Natural killer cell (primary cell): ENCODE data around the gene MYOZ3. TPM values are rescaled to one million over a fixed set of nuclear protein-coding genes. Genes with fewer than 3 reads are reported as not detected.

Experiments used
- ATAC-seq, 3 donors: fragments of 150-1000 bp in 2 of 3; fragments of 200-7000 bp in 1 of 3; cut with Tn5 transposase; 1 replicate in 1 of 3; 2 replicates in 2 of 3; pipeline ENCODE4 v1.10.0; 2021; ENCODE audit warnings: mild to moderate bottlenecking in 2 of 3, moderate library complexity in 2 of 3
- DNase-seq, 2 donors: peaks; one replicate each; pipeline versions ENCODE4 v3.0.0 to v3.0.0-alpha.2; 2013 to 2021; ENCODE audit warnings: mixed read lengths in 1 of 2
- H3K27ac ChIP-seq: one replicate; pipeline ENCODE4 v1.5.1; 2013; ENCODE audit warnings: mild to moderate bottlenecking, low read length
- H3K27me3 ChIP-seq: one replicate; pipeline ENCODE4 v1.6.1; 2013; ENCODE audit warnings: low read length; ENCODE audit not compliant: control insufficient read depth, insufficient read depth
- H3K36me3 ChIP-seq: one replicate; pipeline ENCODE4 v1.6.1; 2013; ENCODE audit warnings: low read length; ENCODE audit not compliant: control insufficient read depth, insufficient read depth
- H3K4me1 ChIP-seq: one replicate; pipeline ENCODE4 v1.6.1; 2013; ENCODE audit warnings: low read length; ENCODE audit not compliant: control insufficient read depth, insufficient read depth
- H3K4me3 ChIP-seq: one replicate; pipeline ENCODE4 v1.5.1; 2013; ENCODE audit warnings: low read length
- H3K9me3 ChIP-seq: one replicate; pipeline ENCODE4 v1.6.1; 2013; ENCODE audit warnings: low read length; ENCODE audit not compliant: control insufficient read depth, insufficient read depth
- H3K27ac Mint-ChIP-seq, 2 donors: one replicate each; pipeline ENCODE4 v1.8.0; 2022; ENCODE audit warnings: mild to moderate bottlenecking in 2 of 2, mixed read lengths in 2 of 2, moderate library complexity in 1 of 2
- H3K27me3 Mint-ChIP-seq, 2 donors: one replicate each; pipeline ENCODE4 v1.8.0; 2022; ENCODE audit warnings: low read depth in 2 of 2, mixed read lengths in 2 of 2
- H3K36me3 Mint-ChIP-seq: one replicate; pipeline ENCODE4 v1.8.0; 2022; ENCODE audit warnings: mixed read lengths
- H3K4me1 Mint-ChIP-seq, 2 donors: one replicate each; pipeline ENCODE4 v1.8.0; 2022; ENCODE audit warnings: mixed read lengths in 2 of 2
- H3K4me3 Mint-ChIP-seq: one replicate; pipeline ENCODE4 v1.8.0; 2022; ENCODE audit warnings: mild to moderate bottlenecking, moderate library complexity, mixed read lengths
- H3K9me3 Mint-ChIP-seq, 2 donors: one replicate each; pipeline ENCODE4 v1.8.0; 2022; ENCODE audit warnings: mixed read lengths in 2 of 2
- WGBS: methylation state at CpG from one replicate; pipeline ENCODE4 v1.1.7; 2013; ENCODE audit warnings: missing lambda C conversion rate; ENCODE audit not compliant: insufficient coverage; 5-methylcytosine and 5-hydroxymethylcytosine counted together
- intact Hi-C: fragments of 100-400 bp; cut with micrococcal nuclease; formaldehyde crosslinking; loops from one replicate; pipeline ENCODE4 v1.14.2; 2022
- total RNA-seq, 4 donors: library from RNA; stranded (reverse); fragments of 120-200 nt in 1 of 4; gene quantifications; one replicate each; pipeline versions ENCODE4 v1.2.3 to v1.2.4, GENCODE V29; 2013 to 2022
- TF ChIP-seq, protein P1 (sequence below): fragments of 200-600 bp; IDR thresholded peaks from one replicate; pipeline ENCODE4 v1.8.0; 2022; ENCODE audit warnings: antibody characterized with exemption

The MYOZ3 gene
- total RNA-seq, 3 donors from 2014 or later (not counting 1 experiment from before 2014, with no cell fraction given), result not detected

DNA sequence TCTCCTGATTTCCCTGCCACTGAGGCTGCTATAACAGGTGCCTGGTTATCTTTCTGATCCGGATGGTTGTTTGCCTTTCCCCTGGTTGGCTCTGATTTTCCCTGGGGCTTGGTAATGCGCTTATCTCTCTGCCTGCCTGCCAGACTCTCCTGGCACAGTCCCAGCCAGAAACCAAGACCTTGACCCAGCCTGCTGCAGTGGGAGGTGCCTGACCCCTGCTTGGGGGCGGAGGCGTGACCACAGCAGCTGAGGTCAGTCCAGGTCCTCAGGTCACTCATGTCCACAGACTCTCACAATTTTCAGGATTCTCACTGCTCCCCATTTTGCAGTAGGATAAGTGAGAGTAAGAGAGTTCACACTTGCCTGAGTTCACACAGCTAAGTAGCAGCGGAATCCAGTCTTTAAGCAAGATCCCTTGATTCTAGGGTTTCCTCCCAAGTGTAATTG, 45.0 kb upstream of the MYOZ3 start:
- peaks cover 0 to 11% of the 10 kb centered on the region in 2 donors for H3K27me3 Mint-ChIP-seq
- ATAC-seq, result no peak
- H3K27ac ChIP-seq, result no peak overlapping the region

DNA sequence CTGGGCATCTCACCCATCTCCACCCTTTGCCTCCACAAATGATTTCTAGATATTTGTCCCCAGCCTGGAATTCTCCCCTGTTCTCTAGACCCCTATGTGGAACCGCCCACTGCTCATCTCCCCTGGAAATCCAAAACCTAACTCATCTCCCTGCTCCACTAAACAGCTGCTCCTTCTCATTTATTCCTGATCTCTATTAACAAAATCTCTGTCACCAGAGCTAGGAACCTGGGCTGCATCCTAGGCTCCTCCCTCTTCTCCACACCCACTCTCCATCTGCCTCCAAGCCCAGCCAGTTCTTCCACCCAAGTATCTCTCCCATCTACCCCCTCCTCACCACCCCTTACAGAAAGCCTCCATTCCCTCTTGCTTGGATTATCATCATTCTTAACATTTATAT, 44.5 kb upstream of the MYOZ3 start:
- H3K9me3 Mint-ChIP-seq, result no peaks in the 10 kb centered on the region
- Histone ChIP-seq H3K4me3 (no peak overlapping the region), H3K27ac (no peak overlapping the region), H3K9me3 (no peaks in the 10 kb centered on the region), H3K4me1 (no peaks in the 10 kb centered on the region), H3K27me3 (no peaks in the 10 kb centered on the region), H3K36me3 (no peaks in the 10 kb centered on the region)
- 97% methylated on average over 1 of the region's 1 CpG for WGBS
- H3K4me3 Mint-ChIP-seq, result no peak overlapping the region
- H3K4me1 Mint-ChIP-seq, result no peaks in the 10 kb centered on the region
- H3K36me3 Mint-ChIP-seq, result no peaks in the 10 kb centered on the region
- TF ChIP-seq, protein P1, sequence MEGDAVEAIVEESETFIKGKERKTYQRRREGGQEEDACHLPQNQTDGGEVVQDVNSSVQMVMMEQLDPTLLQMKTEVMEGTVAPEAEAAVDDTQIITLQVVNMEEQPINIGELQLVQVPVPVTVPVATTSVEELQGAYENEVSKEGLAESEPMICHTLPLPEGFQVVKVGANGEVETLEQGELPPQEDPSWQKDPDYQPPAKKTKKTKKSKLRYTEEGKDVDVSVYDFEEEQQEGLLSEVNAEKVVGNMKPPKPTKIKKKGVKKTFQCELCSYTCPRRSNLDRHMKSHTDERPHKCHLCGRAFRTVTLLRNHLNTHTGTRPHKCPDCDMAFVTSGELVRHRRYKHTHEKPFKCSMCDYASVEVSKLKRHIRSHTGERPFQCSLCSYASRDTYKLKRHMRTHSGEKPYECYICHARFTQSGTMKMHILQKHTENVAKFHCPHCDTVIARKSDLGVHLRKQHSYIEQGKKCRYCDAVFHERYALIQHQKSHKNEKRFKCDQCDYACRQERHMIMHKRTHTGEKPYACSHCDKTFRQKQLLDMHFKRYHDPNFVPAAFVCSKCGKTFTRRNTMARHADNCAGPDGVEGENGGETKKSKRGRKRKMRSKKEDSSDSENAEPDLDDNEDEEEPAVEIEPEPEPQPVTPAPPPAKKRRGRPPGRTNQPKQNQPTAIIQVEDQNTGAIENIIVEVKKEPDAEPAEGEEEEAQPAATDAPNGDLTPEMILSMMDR, result no peak
- no peak for ATAC-seq
- H3K27ac Mint-ChIP-seq, result no peak overlapping the region
- H3K27me3 Mint-ChIP-seq, result peaks cover 0 to 11% of the 10 kb centered on the region in 2 donors
- DNase-seq, result no peak
- intact Hi-C loops, result no loop called here

More for the DNA sequence above, 45.0 kb upstream of the MYOZ3 start:
- Histone ChIP-seq H3K4me3 (no peak overlapping the region), H3K4me1 (no peaks in the 10 kb centered on the region), H3K27me3 (no peaks in the 10 kb centered on the region), H3K36me3 (no peaks in the 10 kb centered on the region), H3K9me3 (no peaks in the 10 kb centered on the region)
- WGBS, result 73% methylated on average over 5 of the region's 5 CpGs
- no peaks in the 10 kb centered on the region for H3K4me1 Mint-ChIP-seq
- TF ChIP-seq, protein P1, result no peak
- no peaks in the 10 kb centered on the region for H3K36me3 Mint-ChIP-seq
- intact Hi-C loops, result no loop called here
- H3K27ac Mint-ChIP-seq, result no peak overlapping the region
- no peak for DNase-seq
- H3K4me3 Mint-ChIP-seq, result no peak overlapping the region
- H3K9me3 Mint-ChIP-seq, result no peaks in the 10 kb centered on the region

DNA sequence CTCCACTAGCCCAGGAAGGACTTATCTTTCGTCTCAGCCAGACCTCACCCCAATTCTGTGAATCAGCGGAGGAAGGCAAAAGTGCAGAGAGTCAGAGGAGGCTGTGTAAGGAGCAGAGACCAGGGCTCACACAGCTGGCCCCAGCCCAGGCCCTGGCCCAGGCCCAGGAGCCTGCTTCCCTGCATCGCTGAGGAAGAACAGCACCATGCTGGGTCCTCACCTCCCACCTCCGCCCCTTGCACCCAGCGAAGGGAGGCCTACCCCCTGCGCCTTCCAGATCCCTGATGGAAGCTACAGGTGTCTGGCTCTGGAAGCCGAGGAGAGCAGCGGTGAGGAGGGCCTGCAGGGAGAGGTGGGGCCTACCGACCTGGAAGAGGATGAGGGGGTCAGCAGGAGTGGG, 42.9 kb upstream of the MYOZ3 start:
- Histone ChIP-seq H3K36me3 (no peaks in the 10 kb centered on the region), H3K27me3 (no peaks in the 10 kb centered on the region), H3K27ac (no peak overlapping the region), H3K4me3 (no peak overlapping the region), H3K9me3 (no peaks in the 10 kb centered on the region), H3K4me1 (no peaks in the 10 kb centered on the region)
- TF ChIP-seq, protein P1, result no peak
- Mint-ChIP-seq H3K4me3 (no peak overlapping the region), H3K36me3 (no peaks in the 10 kb centered on the region), H3K27ac (no peak overlapping the region), H3K4me1 (no peaks in the 10 kb centered on the region), H3K9me3 (no peaks in the 10 kb centered on the region), H3K27me3 (peaks cover 3 to 11% of the 10 kb centered on the region in 2 donors)
- intact Hi-C loops, result no loop called here
- WGBS, result 92% methylated on average over 9 of the region's 9 CpGs
- DNase-seq (no peak), ATAC-seq (no peak)

DNA sequence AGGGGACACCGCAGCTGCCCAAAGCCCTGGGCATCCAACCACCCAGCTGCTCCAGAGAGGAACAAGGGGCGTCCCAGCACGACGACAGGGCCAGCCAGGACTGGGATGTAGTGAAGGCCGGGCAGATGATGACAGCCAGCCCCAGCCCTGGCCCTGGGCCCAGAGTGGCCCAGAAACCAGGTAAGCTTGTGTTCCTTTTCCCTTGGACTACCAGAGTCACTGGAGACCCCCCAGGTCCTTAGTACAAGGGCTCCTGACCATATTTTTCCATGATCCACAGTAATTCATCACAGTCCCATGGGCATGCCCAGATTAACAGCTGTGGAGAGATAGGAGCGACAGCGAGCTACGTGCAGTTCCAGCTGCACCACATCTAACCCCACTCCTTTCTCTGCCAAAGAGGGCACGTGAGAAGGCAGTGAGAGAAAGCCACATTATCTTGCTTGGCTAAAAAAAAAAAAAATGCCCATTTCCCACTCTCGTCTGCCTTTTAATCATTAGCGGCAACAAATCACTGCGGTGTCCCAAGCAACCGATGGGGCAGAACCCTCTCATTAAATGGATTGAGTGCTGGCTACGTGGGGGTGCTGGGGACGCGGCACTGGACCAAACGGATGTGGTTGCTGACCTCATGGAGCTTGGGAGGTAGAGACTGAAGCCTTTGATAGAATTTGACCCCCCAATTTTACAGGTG, 42.3 kb upstream of the MYOZ3 start:
- H3K27me3 ChIP-seq, result no peaks in the 10 kb centered on the region

More for the DNA sequence above, 42.3 kb upstream of the MYOZ3 start:
- 89% methylated on average over 17 of the region's 17 CpGs for WGBS
- TF ChIP-seq, protein P1, result no peak
- Histone ChIP-seq H3K9me3 (no peaks in the 10 kb centered on the region), H3K36me3 (no peaks in the 10 kb centered on the region), H3K4me3 (no peak overlapping the region), H3K4me1 (peaks cover 2% of the 10 kb centered on the region), H3K27ac (no peak overlapping the region)
- intact Hi-C loops, result no loop called here
- Mint-ChIP-seq H3K27ac (no peak overlapping the region), H3K9me3 (no peaks in the 10 kb centered on the region), H3K4me1 (peaks cover 0 to under 1% of the 10 kb centered on the region in 2 donors), H3K4me3 (no peak overlapping the region), H3K36me3 (no peaks in the 10 kb centered on the region), H3K27me3 (peaks cover 4 to 13% of the 10 kb centered on the region in 2 donors)
- no peak for ATAC-seq
- no peak for DNase-seq
